GM18909 (cell line): ENCODE measurements around the gene CCDC112.
A peak's percentile ranks its signal among the peaks of the same experiment; 100 is the strongest.

Source experiments
- ATAC-seq: cut with Tn5 transposase; IDR thresholded peaks from one replicate; pipeline ENCODE4 v1.9.1; 2021; ENCODE audit warnings: mild to moderate bottlenecking; ENCODE audit not compliant: unreplicated experiment, poor library complexity

Gene CCDC112

GRCh38 chr5:115296124-115297022, at the start of gene CCDC112:
Gene CCDC112, minus strand, starts transcription at chr5:115296654. Its CDS starts 111 bp downstream, at chr5:115296543.
- peak; percentile 85 for ATAC-seq

DNA sequence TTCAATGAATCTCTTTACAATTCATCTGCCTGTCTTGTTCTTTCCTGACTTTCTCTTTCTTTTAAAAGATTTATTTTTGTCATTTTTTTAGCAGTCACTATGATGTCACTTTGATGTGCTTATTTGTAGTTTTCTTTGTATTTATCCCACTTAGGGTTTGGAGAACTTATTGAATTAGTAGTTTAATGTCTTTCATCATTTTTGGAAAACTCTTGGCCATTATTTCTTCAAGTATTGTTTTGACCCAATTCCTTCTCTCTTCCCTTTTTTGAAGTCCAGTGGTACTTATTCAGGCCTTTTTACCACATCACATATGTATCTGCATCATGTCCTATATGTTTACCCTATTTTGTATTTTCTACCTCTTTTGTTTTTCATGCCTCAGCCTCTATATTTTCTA, 48.9 kb upstream of the CCDC112 start:
- no peak for ATAC-seq

GRCh38 chr5:115343855-115344254, 47.4 kb upstream of the CCDC112 start:
- no peak for ATAC-seq

GRCh38 chr5:115342590-115343377, 46.3 kb upstream of the CCDC112 start:
- no peak for ATAC-seq

DNA sequence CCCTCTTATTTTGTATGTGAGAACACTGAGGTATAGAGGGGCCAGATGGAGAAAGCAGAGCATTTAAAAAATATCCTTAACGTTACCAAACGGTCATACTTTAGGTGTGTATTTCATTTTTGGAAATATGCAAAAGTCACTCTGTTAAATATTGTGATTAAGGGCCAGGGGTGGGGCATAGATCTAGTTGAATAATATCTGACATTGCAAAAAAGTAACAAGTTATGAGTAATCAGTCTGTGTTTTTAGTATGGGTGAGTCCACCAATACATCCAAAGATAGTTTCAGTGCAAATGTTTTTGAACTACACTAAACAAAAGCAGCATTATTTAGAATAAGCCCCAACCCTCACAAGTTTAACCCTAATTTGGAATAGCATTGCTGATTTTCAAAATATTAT, 45.3 kb upstream of the CCDC112 start:
- no peak for ATAC-seq

DNA sequence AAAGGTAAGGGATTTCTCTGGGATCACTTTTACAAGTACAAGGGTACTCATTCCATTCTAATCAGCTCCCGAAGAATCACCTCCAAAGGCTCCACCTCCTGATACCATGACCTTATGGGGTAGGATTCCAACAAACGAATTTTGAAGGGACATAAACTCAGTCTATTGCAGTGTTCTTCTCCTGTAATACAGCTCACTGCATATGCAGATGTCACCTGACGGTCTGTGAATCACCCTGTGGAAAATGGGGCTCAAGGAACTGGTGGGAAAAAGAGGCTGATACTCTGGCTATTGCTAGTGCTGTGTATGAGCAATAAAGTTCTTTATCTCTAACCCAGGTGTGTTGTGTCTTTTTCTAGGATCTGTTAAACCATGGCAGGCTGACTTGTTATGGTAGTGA, 42.4 kb upstream of the CCDC112 start:
- no peak for ATAC-seq

GRCh38 chr5:115337882-115338281, 41.4 kb upstream of the CCDC112 start:
- no peak for ATAC-seq

DNA sequence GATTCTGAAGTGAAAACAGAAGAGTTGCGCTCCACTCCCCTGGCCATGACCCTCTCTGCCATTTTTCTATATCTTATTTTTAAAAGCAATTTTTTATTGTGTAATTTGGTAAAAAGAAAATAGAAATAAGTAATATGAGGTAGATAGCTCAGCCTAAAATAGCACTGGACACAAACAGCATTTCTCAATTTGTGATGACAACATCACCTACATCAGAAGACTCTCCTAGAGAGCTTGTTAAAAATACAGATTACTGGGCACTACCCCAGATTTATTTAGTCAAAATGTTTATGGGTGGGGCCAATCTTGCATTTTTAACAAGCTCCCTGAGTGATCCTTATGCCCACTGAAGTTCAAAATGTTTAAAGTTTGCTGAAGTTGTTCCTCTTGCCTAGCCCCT, 40.5 kb upstream of the CCDC112 start:
- ATAC-seq: no peak

DNA sequence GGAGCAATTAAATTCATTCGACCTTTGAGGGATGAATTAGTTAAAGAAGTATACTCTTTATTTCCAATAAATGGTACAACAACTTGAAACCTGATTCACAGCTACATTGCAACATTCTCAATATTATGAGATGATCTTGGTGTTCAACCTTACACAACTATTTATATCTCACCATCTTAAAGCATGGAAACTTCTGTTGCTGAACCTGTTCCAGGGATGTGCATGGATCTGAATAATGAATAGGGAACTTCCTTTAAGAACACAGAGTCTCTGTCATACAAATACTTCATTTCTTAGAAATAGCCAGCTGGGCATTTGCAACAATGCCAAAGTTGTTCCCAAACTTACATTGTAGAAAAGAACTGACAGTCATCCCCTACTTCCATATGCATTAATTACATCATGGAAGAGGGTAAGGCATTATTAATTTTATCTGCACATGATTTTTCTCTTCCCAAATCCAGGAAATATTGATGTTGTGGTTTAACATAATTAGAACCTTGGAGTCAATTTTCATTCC, 39.8 kb upstream of the CCDC112 start:
- no peak for ATAC-seq

- ATAC-seq: no peak
These were observed 38.8 kb upstream of the CCDC112 start for GRCh38 chr5:115335301-115335700.

GRCh38 chr5:115333164-115333563, 36.7 kb upstream of the CCDC112 start:
- peak; percentile 61 for ATAC-seq

DNA sequence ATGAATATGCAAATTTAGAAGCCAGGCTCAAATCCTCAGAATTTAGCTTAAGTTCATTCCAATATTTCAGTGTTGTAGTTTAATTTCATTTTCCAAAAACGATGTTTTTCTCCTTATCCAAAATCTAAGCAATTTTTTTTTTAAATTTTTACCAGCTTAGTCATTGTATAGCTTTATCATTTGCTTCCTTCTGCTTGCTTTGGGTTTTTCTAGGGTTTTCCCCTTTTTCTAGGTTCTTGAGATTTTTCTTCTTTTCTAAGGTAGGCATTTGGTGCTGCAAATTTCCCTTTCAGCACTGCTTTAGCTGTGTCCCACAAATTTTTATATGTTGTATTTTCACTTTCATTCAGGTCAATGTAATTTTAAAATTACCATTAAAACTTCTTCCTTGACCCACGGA, 34.4 kb upstream of the CCDC112 start:
- no peak for ATAC-seq

GRCh38 chr5:115329475-115329874, 33.0 kb upstream of the CCDC112 start:
- ATAC-seq: no peak

- peak; percentile 42 for ATAC-seq
These were observed 32.3 kb upstream of the CCDC112 start for GRCh38 chr5:115328617-115329274.

GRCh38 chr5:115325296-115325959, 29.0 kb upstream of the CCDC112 start:
- ATAC-seq: no peak

DNA sequence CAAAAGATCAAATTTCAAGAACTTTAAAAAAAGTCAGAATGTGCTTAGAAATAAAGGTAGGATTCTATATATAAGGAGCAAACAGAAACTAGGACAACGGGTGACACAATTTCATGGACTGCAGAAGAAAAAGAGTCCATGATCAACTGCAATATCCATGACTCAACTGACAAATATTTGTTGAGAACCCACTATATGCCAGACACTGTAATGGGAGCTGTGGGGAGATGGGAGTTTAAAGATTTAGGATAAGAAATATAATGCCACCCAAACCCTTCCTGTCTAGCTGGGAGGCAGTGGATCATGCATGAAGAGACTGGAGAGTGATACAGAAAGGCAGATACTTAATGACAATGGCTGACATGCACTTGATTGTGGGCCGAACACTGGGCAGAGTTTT, 27.6 kb upstream of the CCDC112 start:
- ATAC-seq: no peak

GRCh38 chr5:115322729-115323128, 26.3 kb upstream of the CCDC112 start:
- no peak for ATAC-seq

DNA sequence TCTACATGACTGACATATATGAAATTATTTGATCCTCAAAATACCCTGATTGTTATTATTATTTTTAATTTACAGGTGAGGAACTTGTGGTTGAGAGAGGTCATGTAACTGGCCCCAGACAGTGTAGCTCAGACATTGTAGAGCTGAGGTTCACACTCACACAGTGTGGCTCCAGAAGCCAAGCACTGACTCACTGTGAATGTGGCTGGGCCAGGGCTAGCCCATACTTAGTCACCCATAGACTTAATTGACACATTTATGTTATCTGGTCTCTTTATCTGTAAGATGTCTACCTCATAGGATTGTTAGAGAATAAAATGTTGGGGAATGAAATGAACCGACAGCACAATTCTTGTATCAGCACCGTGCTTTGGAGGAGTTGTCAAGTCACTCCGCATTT, 24.9 kb upstream of the CCDC112 start:
- ATAC-seq: no peak

GRCh38 chr5:115320515-115320914, 24.1 kb upstream of the CCDC112 start:
- no peak for ATAC-seq

DNA sequence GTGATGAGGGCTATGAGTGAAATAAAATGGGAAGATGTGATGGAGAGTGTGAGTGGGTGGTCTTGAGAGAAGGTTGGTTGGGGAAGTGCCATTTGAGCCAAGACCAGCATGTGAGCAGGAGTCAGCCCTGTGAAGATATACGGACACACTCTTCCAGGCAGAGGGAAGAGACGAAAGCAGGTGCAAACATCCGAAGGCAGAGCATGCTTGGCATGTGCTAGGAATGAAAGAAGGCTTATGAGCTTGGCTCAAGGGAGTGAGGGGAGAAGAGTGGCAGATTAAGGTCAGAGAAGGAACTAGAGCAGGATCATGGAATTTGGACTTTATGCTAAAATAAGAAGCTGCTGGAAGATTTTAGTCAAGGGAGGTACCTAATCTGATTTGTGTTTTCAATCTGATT, 23.6 kb upstream of the CCDC112 start:
- ATAC-seq: no peak
